IMR-90 (cell line): Measurements from ENCODE around the gene ZC3H4. TPM values are rescaled to one million over a fixed set of nuclear protein-coding genes. Genes with fewer than 3 reads are reported as not detected.

Source experiments
- ATAC-seq: fragments of 200-7000 bp; cut with Tn5 transposase; 2 replicates; pipeline ENCODE4 v1.9.1; 2020; ENCODE audit warnings: low read depth, mild to moderate bottlenecking, moderate library complexity
- Bru-seq: library from RNA; stranded (reverse); fragments of 400-500 nt; gene quantifications from one replicate; lab custom pipeline; 2021; lab: Mats Ljungman, UMichigan
- BruChase-seq, 2 experiments: library from RNA; stranded (reverse); fragments of 400-500 nt; gene quantifications; one replicate each; lab custom pipeline; 2021; lab: Mats Ljungman, UMichigan
- BruUV-seq: library from RNA; stranded (reverse); fragments of 400-500 nt; replicated peaks from 2 replicates; lab custom pipeline; 2021; lab: Mats Ljungman, UMichigan
- CTCF ChIA-PET: fragments of 300-600 bp; formaldehyde crosslinking; extraction: SDS; loops from one replicate; lab custom pipeline; 2021; ENCODE audit warnings: antibody characterized with exemption; lab: Yijun Ruan, JAX
- POLR2A ChIA-PET: fragments of 300-600 bp; sonication (Branson Sonifier 250); formaldehyde crosslinking; loops from one replicate; lab custom pipeline; 2022; ENCODE audit warnings: antibody characterized with exemption; ENCODE audit not compliant: unreplicated experiment; lab: Charles Lee
- DNase-seq: peaks from one replicate; pipeline ENCODE4 v3.0.0; 2013
- H2AFZ ChIP-seq: replicated peaks from 2 replicates; pipeline ENCODE3; 2013; ENCODE audit warnings: low read length, mild to moderate bottlenecking; ENCODE audit not compliant: poor library complexity
- H2AK5ac ChIP-seq: 2 replicates; pipeline ENCODE4 v1.6.1; 2013; ENCODE audit warnings: low read depth, low read length, inconsistent platforms
- H2AK9ac ChIP-seq: replicated peaks from 2 replicates; pipeline ENCODE3; 2013; ENCODE audit warnings: mild to moderate bottlenecking, low read depth, low read length, moderate library complexity; ENCODE audit not compliant: poor library complexity
- H2BK120ac ChIP-seq: 2 replicates; pipeline ENCODE4 v1.6.1; 2013; ENCODE audit warnings: low read depth, low read length, inconsistent platforms
- H2BK15ac ChIP-seq: 3 replicates; pipeline ENCODE4 v1.6.1; 2013; ENCODE audit warnings: low read depth, low read length, inconsistent platforms
- H2BK20ac ChIP-seq: 2 replicates; pipeline ENCODE4 v1.6.1; 2013; ENCODE audit warnings: low read depth, mild to moderate bottlenecking, inconsistent platforms, low read length, moderate library complexity
- H2BK5ac ChIP-seq: 2 replicates; pipeline ENCODE4 v1.6.1; 2013; ENCODE audit warnings: mild to moderate bottlenecking, low read depth, low read length, inconsistent platforms; ENCODE audit not compliant: poor library complexity, severe bottlenecking
- H3K14ac ChIP-seq: replicated peaks from 2 replicates; pipeline ENCODE4 v1.6.1; 2013; ENCODE audit warnings: low read depth, low read length, inconsistent platforms
- H3K18ac ChIP-seq: 2 replicates; pipeline ENCODE4 v1.6.1; 2013; ENCODE audit warnings: low read depth, low read length, control low read depth
- H3K23ac ChIP-seq: 2 replicates; pipeline ENCODE4 v1.6.1; 2013; ENCODE audit warnings: low read depth, low read length, inconsistent platforms
- H3K27ac ChIP-seq: 2 replicates; pipeline ENCODE4 v1.5.1; 2013; ENCODE audit warnings: mild to moderate bottlenecking, control low read depth, low read length; ENCODE audit not compliant: insufficient read depth
- H3K27me3 ChIP-seq: 2 replicates; pipeline ENCODE4 v1.6.1; 2013; ENCODE audit warnings: low read length; ENCODE audit not compliant: control insufficient read depth, insufficient read depth
- H3K36me3 ChIP-seq: 2 replicates; pipeline ENCODE4 v1.6.1; 2013; ENCODE audit warnings: low read length, mixed read lengths; ENCODE audit not compliant: control insufficient read depth, insufficient read depth
- H3K4ac ChIP-seq: 2 replicates; pipeline ENCODE4 v1.6.1; 2013; ENCODE audit warnings: low read depth, low read length, inconsistent platforms
- H3K4me1 ChIP-seq: 2 replicates; pipeline ENCODE4 v1.6.1; 2013; ENCODE audit warnings: low read length, mixed read lengths; ENCODE audit not compliant: control insufficient read depth, insufficient read depth
- H3K4me2 ChIP-seq: 2 replicates; pipeline ENCODE4 v1.6.1; 2013; ENCODE audit warnings: low read depth, mild to moderate bottlenecking, control low read depth, low read length, moderate library complexity
- H3K4me3 ChIP-seq: 2 replicates; pipeline ENCODE4 v1.5.1; 2013; ENCODE audit warnings: low read depth, mild to moderate bottlenecking, control low read depth, low read length, moderate library complexity; ENCODE audit not compliant: insufficient read depth
- H3K56ac ChIP-seq: 2 replicates; pipeline ENCODE4 v1.6.1; 2013; ENCODE audit warnings: low read length, inconsistent platforms; ENCODE audit not compliant: insufficient read depth; ENCODE audit errors: extremely low read depth
- H3K79me1 ChIP-seq, 2 experiments: 2 replicates each; pipeline ENCODE4 v1.6.1; 2013; ENCODE audit warnings: low read length in 2 of 2, inconsistent platforms in 1 of 2, low read depth in 1 of 2
- H3K9ac ChIP-seq: 2 replicates; pipeline ENCODE4 v1.6.1; 2013; ENCODE audit warnings: low read depth, low read length, control low read depth
- H3K9me1 ChIP-seq: 2 replicates; pipeline ENCODE4 v1.6.1; 2013; ENCODE audit warnings: low read length, inconsistent platforms; ENCODE audit not compliant: insufficient read depth
- H3K9me3 ChIP-seq: 2 replicates; pipeline ENCODE4 v1.6.1; 2013; ENCODE audit warnings: low read length; ENCODE audit not compliant: control insufficient read depth, insufficient read depth
- H4K20me1 ChIP-seq: 2 replicates; pipeline ENCODE4 v1.6.1; 2013; ENCODE audit warnings: low read length, inconsistent platforms; ENCODE audit not compliant: insufficient read depth
- H4K5ac ChIP-seq: 2 replicates; pipeline ENCODE4 v1.6.1; 2013; ENCODE audit warnings: mild to moderate bottlenecking, low read depth, low read length, control low read depth
- H4K8ac ChIP-seq, 2 experiments: 2 replicates each; pipeline ENCODE4 v1.6.1; 2013; ENCODE audit warnings: low read depth in 2 of 2, low read length in 2 of 2, control low read depth in 1 of 2, inconsistent platforms in 1 of 2
- H4K91ac ChIP-seq: 2 replicates; pipeline ENCODE4 v1.6.1; 2013; ENCODE audit warnings: low read depth, low read length, inconsistent platforms; ENCODE audit not compliant: insufficient read depth
- BHLHE40 ChIP-seq: fragments of 150-350 bp; IDR thresholded peaks from 2 replicates; pipeline ENCODE4 v1.6.1; 2016; ENCODE audit warnings: mild to moderate bottlenecking, low read depth, low read length
- CEBPB ChIP-seq: IDR thresholded peaks from 2 replicates; pipeline ENCODE4 v1.6.1; 2012; ENCODE audit warnings: low read depth, low read length, improper control_type of control experiment
- ELK1 ChIP-seq: fragments of 150-350 bp; IDR thresholded peaks from 2 replicates; pipeline ENCODE4 v1.6.1; 2016; ENCODE audit warnings: low read depth, mild to moderate bottlenecking, low read length, moderate library complexity, borderline replicate concordance
- FOS ChIP-seq: fragments of 150-350 bp; IDR thresholded peaks from 2 replicates; pipeline ENCODE4 v1.6.1; 2016; ENCODE audit warnings: low read depth, low read length
- MAFK ChIP-seq: IDR thresholded peaks from 2 replicates; pipeline ENCODE4 v1.6.1; 2012; ENCODE audit warnings: low read depth, low read length, improper control_type of control experiment
- MAZ ChIP-seq: IDR thresholded peaks from 2 replicates; pipeline ENCODE4 v1.6.1; 2012; ENCODE audit warnings: low read depth, mild to moderate bottlenecking, low read length, improper control_type of control experiment, moderate library complexity, borderline replicate concordance
- POLR2A ChIP-seq: IDR thresholded peaks from 2 replicates; pipeline ENCODE4 v1.6.1; 2012; ENCODE audit warnings: mild to moderate bottlenecking, low read depth, low read length
- RAD21 ChIP-seq: IDR thresholded peaks from 2 replicates; pipeline ENCODE4 v1.6.1; 2012; ENCODE audit warnings: low read length, improper control_type of control experiment
- RCOR1 ChIP-seq: IDR thresholded peaks from 2 replicates; pipeline ENCODE4 v1.6.1; 2012; ENCODE audit warnings: mild to moderate bottlenecking, low read length, improper control_type of control experiment; ENCODE audit not compliant: insufficient replicate concordance
- RFX5 ChIP-seq: IDR thresholded peaks from 2 replicates; pipeline ENCODE4 v1.8.0; 2012; ENCODE audit warnings: low read depth, mild to moderate bottlenecking, low read length, moderate library complexity
- SMC3 ChIP-seq: fragments of 150-350 bp; IDR thresholded peaks from 2 replicates; pipeline ENCODE4 v1.6.1; 2016; ENCODE audit warnings: low read depth, mild to moderate bottlenecking, antibody characterized with exemption, low read length, moderate library complexity
- USF2 ChIP-seq: fragments of 150-350 bp; IDR thresholded peaks from 2 replicates; pipeline ENCODE4 v1.6.1; 2017; ENCODE audit warnings: mild to moderate bottlenecking, antibody characterized with exemption, low read length, low read depth
- WGBS, 2 experiments: methylation state at CpG; one replicate each; pipeline versions ENCODE4 v1.1.5 to v1.1.7; 2013; ENCODE audit warnings: missing lambda C conversion rate in 2 of 2; ENCODE audit not compliant: insufficient read length in 1 of 2; ENCODE audit errors: extremely low coverage in 2 of 2; 5-methylcytosine and 5-hydroxymethylcytosine counted together
- dilution Hi-C: fragments of 300-500 bp; cut with HindIII; formaldehyde crosslinking; loops from one replicate; pipeline ENCODE4 v1.14.3; 2018; ENCODE audit warnings: low sequenced_read_pairs; ENCODE audit not compliant: unreplicated experiment
- in situ Hi-C: fragments of 300-500 bp; cut with MboI; formaldehyde crosslinking; loops from 3 replicates; pipeline ENCODE4 v1.14.3; 2019; ENCODE audit warnings: low sequenced_read_pairs, inconsistent platforms, mixed read lengths
- intact Hi-C: fragments of 100-400 bp; cut with micrococcal nuclease; formaldehyde crosslinking; loops from 2 replicates; pipeline ENCODE4 v1.10.0; 2022
- long read RNA-seq: library from polyadenylated mRNA; unstranded; transcript quantifications from one replicate; pipeline ENCODE4 v2.0.0, GENCODE V29; 2021; ENCODE audit not compliant: unreplicated experiment
- polyA plus RNA-seq, 3 experiments: library from polyadenylated mRNA; depleted of rRNA; stranded (reverse); fragments of >200 nt; gene quantifications; 2 replicates each; pipeline ENCODE4 v1.2.3, GENCODE V29; 2012; ENCODE audit warnings: low replicate concordance in 1 of 3
- total RNA-seq: library from RNA; depleted of rRNA; stranded (reverse); fragments of >200 nt; gene quantifications from 2 replicates; pipeline ENCODE4 v1.2.3, GENCODE V29; 2012; rRNA removed

Gene ZC3H4
- total RNA-seq, result 3.9 and 5.3 TPM in 2 replicates
- polyA plus RNA-seq (2012; rRNA removed), result 8.9 and 9.3 TPM in 2 replicates
- 5.1 and 5.9 TPM in 2 replicates for polyA plus RNA-seq (2012; cell fraction: cytosol; rRNA removed)
- 8.7 and 14.9 TPM in 2 replicates for polyA plus RNA-seq (2012; cell fraction: nucleus; rRNA removed; ENCODE audit: low replicate concordance)
- percentile 73 among the genes with signal in this experiment for Bru-seq, nascent RNA
- percentile 79 among the genes with signal in this experiment for BruChase-seq, experiment 1, labeled RNA remaining after a 6-hour chase
- percentile 78 among the genes with signal in this experiment for BruChase-seq, experiment 2, labeled RNA remaining after a 2-hour chase
- long read RNA-seq, partial matches to known transcripts, result 0 of 32 reads
- long read RNA-seq, other reads (novel, unspliced or antisense), result 32 of 32 reads

DNA sequence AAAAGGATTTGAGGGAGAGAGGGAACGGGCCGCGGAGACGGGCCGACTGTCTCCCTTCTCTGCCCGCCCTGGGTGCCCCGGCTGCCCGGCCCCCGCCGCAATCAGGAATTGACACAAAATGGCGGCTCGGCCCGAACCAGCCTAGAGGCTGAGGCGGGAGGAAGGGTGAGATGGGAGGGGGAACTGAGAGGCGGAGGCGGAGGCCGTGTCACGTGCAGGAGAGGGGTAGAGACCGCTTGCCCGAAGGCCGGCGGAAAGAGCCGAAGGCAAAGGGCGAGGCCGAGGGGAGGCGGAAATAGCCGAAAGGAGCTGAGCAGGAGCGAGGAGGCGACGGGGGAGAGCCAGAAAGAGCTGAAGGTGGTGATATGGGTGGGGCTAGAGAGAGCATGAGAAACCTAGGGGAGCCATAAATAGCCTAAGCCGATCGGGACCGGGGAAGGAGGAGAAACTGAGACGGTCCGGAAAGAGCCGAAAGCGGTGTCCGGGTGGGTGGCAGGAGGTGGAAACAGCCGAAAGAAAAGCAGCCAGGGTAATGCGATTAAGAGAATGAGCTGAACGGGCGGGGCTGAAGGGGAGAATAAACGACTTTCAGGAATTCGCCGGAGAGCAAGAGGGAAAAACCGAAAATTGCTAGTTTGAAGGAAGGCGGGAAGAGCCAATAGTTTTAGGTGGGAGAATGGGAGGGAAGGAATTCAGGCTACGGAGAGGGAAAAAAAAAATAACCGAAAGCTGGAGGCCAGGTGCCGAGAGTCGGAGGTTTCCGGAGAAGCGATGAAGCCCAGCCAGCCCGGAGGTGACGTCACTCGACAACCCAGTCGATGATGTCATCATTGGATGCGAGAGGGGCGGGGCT, at the start of gene ZC3H4:
ZC3H4 (minus strand) TSS at position 780 of the 853 bp plus-strand sequence. CDS start 1,192 bp downstream, outside the sequence.
- ATAC-seq (peak; percentile 87), DNase-seq (peak; percentile 99)
- in situ Hi-C loops, result no loop called here
- peak within 1 kb of the TSS; percentile 97 for H3K23ac ChIP-seq
- peak within 1 kb of the TSS; percentile 76 for H2BK120ac ChIP-seq
- H2AK9ac ChIP-seq, result peak within 1 kb of the TSS; percentile 100
- dilution Hi-C loops, result no loop called here
- H3K4me2 ChIP-seq, result peak within 1 kb of the TSS; percentile 75
- H3K36me3 ChIP-seq, result peaks cover 2% of the 10 kb centered on the region
- peak within 1 kb of the TSS; percentile 96 to 99 for H4K8ac ChIP-seq
- peak within 1 kb of the TSS; percentile 98 for H3K4ac ChIP-seq
- H2BK20ac ChIP-seq, result peak within 1 kb of the TSS; percentile 25; the same call in 1 of the 2 replicates
- peaks cover 3% of the 10 kb centered on the region for H4K20me1 ChIP-seq
- H3K79me1 ChIP-seq, result peaks cover 12 to 38% of the 10 kb centered on the region in 2 experiments
- peak within 1 kb of the TSS; percentile 87 for H2AFZ ChIP-seq
- intact Hi-C loops, result loop anchor here (5.0 kb wide), 2 partner anchors 36 to 76 kb away; no protein-coding TSS in a partner anchor
- H3K4me3 ChIP-seq, result peak within 1 kb of the TSS; percentile 77
- H3K18ac ChIP-seq, result peak within 1 kb of the TSS; percentile 81
- BruUV-seq, result no TSS peak
- H3K4me1 ChIP-seq, result peaks cover 7% of the 10 kb centered on the region
- peak within 1 kb of the TSS; percentile 100 for H3K9ac ChIP-seq
- no peaks in the 10 kb centered on the region for H3K9me1 ChIP-seq
- 1% methylated on average over 46 of the region's 59 CpGs; no CpG with 5 or more reads in 1 of the 2 experiments for WGBS, 2 experiments
- peak within 1 kb of the TSS; percentile 42; the same call in 1 of the 3 replicates for H2BK15ac ChIP-seq
- peak within 1 kb of the TSS; percentile 96 for H3K27ac ChIP-seq
- H3K27me3 ChIP-seq, result no peaks in the 10 kb centered on the region
- peak within 1 kb of the TSS; percentile 98 for H2BK5ac ChIP-seq
- peak within 1 kb of the TSS; percentile 99 for H3K56ac ChIP-seq
- ChIA-PET CTCF (interaction anchor here (0.6 to 1.6 kb wide), 4 partner anchors 26 to 427 kb away, joined by 3 to 9 read pairs (median 4); no protein-coding TSS in a partner anchor), POLR2A (interaction anchor here (0.6 to 1.3 kb wide), 2 partner anchors 18 to 45 kb away, joined by 3 to 8 read pairs; no protein-coding TSS in a partner anchor)
- peak within 1 kb of the TSS; percentile 97 for H4K91ac ChIP-seq
- H4K5ac ChIP-seq, result peak within 1 kb of the TSS; percentile 95
- H2AK5ac ChIP-seq, result peak within 1 kb of the TSS; percentile 98
- no peaks in the 10 kb centered on the region for H3K9me3 ChIP-seq
- peak within 1 kb of the TSS; percentile 100 for H3K14ac ChIP-seq
- TF ChIP-seq CEBPB, result peak; percentile 63; the same call in 1 of the 2 replicates
- no peak for TF ChIP-seq ELK1
- no peak for TF ChIP-seq SMC3
- peak; percentile 68 for TF ChIP-seq FOS
- TF ChIP-seq RFX5, result no peak
- peak; percentile 98 for TF ChIP-seq USF2
- TF ChIP-seq RCOR1, result no peak
- TF ChIP-seq RAD21, result no peak
- peak; percentile 99 for TF ChIP-seq BHLHE40
- no peak for TF ChIP-seq MAFK
- peak; percentile 99 for TF ChIP-seq MAZ
- TF ChIP-seq POLR2A, result peak; percentile 96
